Subcutaneous abdominal adipose tissue (tissue), 5 donors: ENCODE measurements around the gene SEC14L2.

Experiments used
- H3K27ac ChIP-seq: one replicate; pipeline ENCODE4 v1.7.0; 2013; ENCODE audit warnings: low read depth, mild to moderate bottlenecking, inconsistent platforms, low read length, moderate library complexity
- H3K27me3 ChIP-seq, 5 donors: one replicate each; pipeline ENCODE4 v1.7.0; 2013; ENCODE audit warnings: low read length in 5 of 5, inconsistent platforms in 1 of 5; ENCODE audit not compliant: control insufficient read depth in 5 of 5, insufficient read depth in 4 of 5
- H3K36me3 ChIP-seq, 5 donors: one replicate each; pipeline ENCODE4 v1.7.0; 2013; ENCODE audit warnings: low read length in 5 of 5; ENCODE audit not compliant: control insufficient read depth in 5 of 5, insufficient read depth in 5 of 5
- H3K4me1 ChIP-seq, 5 donors: one replicate each; pipeline ENCODE4 v1.7.0; 2013; ENCODE audit warnings: low read length in 5 of 5, mild to moderate bottlenecking in 3 of 5, moderate library complexity in 1 of 5; ENCODE audit not compliant: control insufficient read depth in 5 of 5, insufficient read depth in 5 of 5
- H3K4me3 ChIP-seq, 5 donors: one replicate each; pipeline ENCODE4 v1.7.0; 2013; ENCODE audit warnings: low read length in 5 of 5, low read depth in 1 of 5
- H3K9ac ChIP-seq, 5 donors: one replicate each; pipeline ENCODE4 v1.7.0; 2013; ENCODE audit warnings: low read length in 5 of 5, mild to moderate bottlenecking in 4 of 5, moderate library complexity in 3 of 5
- H3K9me3 ChIP-seq, 5 donors: one replicate each; pipeline ENCODE4 v1.7.0; 2013; ENCODE audit warnings: low read length in 5 of 5; ENCODE audit not compliant: control insufficient read depth in 5 of 5
- donor health status: healthy.
- donor health status: healthy.
- donor health status: healthy.
- donor health status: healthy.
- donor health status: healthy.

SEC14L2 gene

GRCh38 chr22:30424534-30425326, 27.9 kb downstream of the SEC14L2 start:
- Histone ChIP-seq H3K27me3 (no peaks in the 10 kb centered on the region), H3K4me1 (peaks cover 23 to 50% (median 46%) of the 10 kb centered on the region in 5 donors), H3K36me3 (peaks cover 2 to 11% (median 5%) of the 10 kb centered on the region in 5 donors), H3K27ac (peak overlapping the region; percentile 96), H3K9me3 (peaks cover 0 to 7% (median 0%) of the 10 kb centered on the region in 5 donors), H3K9ac (peak overlapping the region; percentile 63 to 75 (median 70)), H3K4me3 (peak overlapping the region; percentile 50 to 87 (median 83))

- peaks cover 23 to 50% (median 46%) of the 10 kb centered on the region in 5 donors for H3K4me1 ChIP-seq
- H3K4me3 ChIP-seq = peak overlapping the region; percentile 61 to 73 (median 66)
- peaks cover 1 to 9% (median 3%) of the 10 kb centered on the region in 5 donors for H3K36me3 ChIP-seq
- H3K9me3 ChIP-seq = peaks cover 0 to 7% (median 0%) of the 10 kb centered on the region in 5 donors
- no peaks in the 10 kb centered on the region for H3K27me3 ChIP-seq
- peak overlapping the region; percentile 48 to 78 (median 65) for H3K9ac ChIP-seq
- H3K27ac ChIP-seq = peak overlapping the region; percentile 50
Measured at GRCh38 chr22:30425327-30425615, 28.5 kb downstream of the SEC14L2 start.

- H3K9me3 ChIP-seq = peaks cover 0 to 7% (median 0%) of the 10 kb centered on the region in 5 donors
- peaks cover 0 to 7% (median 0%) of the 10 kb centered on the region in 5 donors for H3K36me3 ChIP-seq
- H3K27me3 ChIP-seq = no peaks in the 10 kb centered on the region
- peak within 1 kb of the TSS; percentile 61 to 87 (median 83) for H3K4me3 ChIP-seq
- peak within 1 kb of the TSS; percentile 48 to 78 (median 70) for H3K9ac ChIP-seq
- H3K27ac ChIP-seq = peak within 1 kb of the TSS; percentile 96
- H3K4me1 ChIP-seq = peaks cover 23 to 50% (median 46%) of the 10 kb centered on the region in 5 donors
Measured at GRCh38 chr22:30425616-30426387, 29.0 kb downstream of the SEC14L2 start, which contains the start of gene MTFP1. MTFP1 (plus strand) TSS chr22:30425768; CDS start chr22:30425880, 112 bp downstream.

- peaks cover 23 to 48% (median 46%) of the 10 kb centered on the region in 5 donors for H3K4me1 ChIP-seq
- no peaks in the 10 kb centered on the region for H3K27me3 ChIP-seq
- H3K4me3 ChIP-seq = peak overlapping the region; percentile 55 to 73 (median 65)
- H3K9me3 ChIP-seq = peaks cover 0 to 7% (median 0%) of the 10 kb centered on the region in 5 donors
- peak overlapping the region in 2 of 5 donors; percentile 75 to 78 for H3K9ac ChIP-seq
- H3K27ac ChIP-seq = peak overlapping the region; percentile 50
- H3K36me3 ChIP-seq = peaks cover 0 to 7% (median 0%) of the 10 kb centered on the region in 5 donors
Measured at GRCh38 chr22:30426388-30427353, 29.9 kb downstream of the SEC14L2 start.

- no peaks in the 10 kb centered on the region for H3K27me3 ChIP-seq
- no peak overlapping the region for H3K9ac ChIP-seq
- H3K36me3 ChIP-seq = peaks cover 0 to 7% (median 0%) of the 10 kb centered on the region in 5 donors
- H3K4me3 ChIP-seq = no peak overlapping the region
- no peak overlapping the region for H3K27ac ChIP-seq
- peaks cover 0 to 7% (median 0%) of the 10 kb centered on the region in 5 donors for H3K9me3 ChIP-seq
- peaks cover 14 to 38% (median 38%) of the 10 kb centered on the region in 5 donors for H3K4me1 ChIP-seq
Measured at GRCh38 chr22:30427871-30428270, 31.1 kb downstream of the SEC14L2 start.

GRCh38 chr22:30429887-30430286, 33.1 kb downstream of the SEC14L2 start:
- Histone ChIP-seq H3K36me3 (peaks cover 0 to 7% (median 0%) of the 10 kb centered on the region in 5 donors), H3K9me3 (peaks cover 0 to 7% (median 0%) of the 10 kb centered on the region in 5 donors), H3K9ac (no peak overlapping the region), H3K27me3 (no peaks in the 10 kb centered on the region), H3K4me3 (no peak overlapping the region), H3K4me1 (peaks cover 4 to 22% (median 21%) of the 10 kb centered on the region in 5 donors), H3K27ac (no peak overlapping the region)

GRCh38 chr22:30430933-30431332, 34.1 kb downstream of the SEC14L2 start:
- Histone ChIP-seq H3K27me3 (no peaks in the 10 kb centered on the region), H3K4me3 (no peak overlapping the region), H3K27ac (no peak overlapping the region), H3K36me3 (peaks cover 0 to 7% (median 0%) of the 10 kb centered on the region in 5 donors), H3K9ac (no peak overlapping the region), H3K9me3 (peaks cover 0 to 14% (median 0%) of the 10 kb centered on the region in 5 donors), H3K4me1 (peaks cover 0 to 20% (median 10%) of the 10 kb centered on the region in 5 donors)

- Histone ChIP-seq H3K36me3 (peaks cover 0 to 7% (median 0%) of the 10 kb centered on the region in 5 donors), H3K4me3 (no peak overlapping the region), H3K9ac (no peak overlapping the region), H3K27me3 (no peaks in the 10 kb centered on the region), H3K4me1 (peaks cover 0 to 10% (median 0%) of the 10 kb centered on the region in 5 donors), H3K9me3 (peaks cover 0 to 13% (median 0%) of the 10 kb centered on the region in 5 donors), H3K27ac (no peak overlapping the region)
Measured at GRCh38 chr22:30432096-30432495, 35.3 kb downstream of the SEC14L2 start.

GRCh38 chr22:30432520-30432919, 35.7 kb downstream of the SEC14L2 start:
- no peak overlapping the region for H3K9ac ChIP-seq
- peaks cover 0 to 10% (median 0%) of the 10 kb centered on the region in 5 donors for H3K4me1 ChIP-seq

More at GRCh38 chr22:30432520-30432919, 35.7 kb downstream of the SEC14L2 start:
- H3K27me3 ChIP-seq = no peaks in the 10 kb centered on the region
- peaks cover 0 to 7% (median 0%) of the 10 kb centered on the region in 5 donors for H3K36me3 ChIP-seq
- no peak overlapping the region for H3K4me3 ChIP-seq
- peaks cover 0 to 12% (median 0%) of the 10 kb centered on the region in 5 donors for H3K9me3 ChIP-seq
- no peak overlapping the region for H3K27ac ChIP-seq
